GM12864 (cell line): Measurements from ENCODE around the gene DUSP14.

Experiments used
- DNase-seq: peaks from one replicate; pipeline ENCODE4 v3.0.0-alpha.2; 2011; ENCODE audit warnings: low read depth
- H3K4me3 ChIP-seq: 2 replicates; pipeline ENCODE4 v1.5.1; 2011; ENCODE audit warnings: mild to moderate bottlenecking, low read depth, low read length, control low read depth
- TF ChIP-seq, protein P1 (sequence below): IDR thresholded peaks from 2 replicates; pipeline ENCODE4 v1.5.1; 2011; ENCODE audit warnings: low read depth, mild to moderate bottlenecking, moderate library complexity, low read length, control low read depth, inconsistent platforms; ENCODE audit errors: missing control alignments

The DUSP14 gene

DNA sequence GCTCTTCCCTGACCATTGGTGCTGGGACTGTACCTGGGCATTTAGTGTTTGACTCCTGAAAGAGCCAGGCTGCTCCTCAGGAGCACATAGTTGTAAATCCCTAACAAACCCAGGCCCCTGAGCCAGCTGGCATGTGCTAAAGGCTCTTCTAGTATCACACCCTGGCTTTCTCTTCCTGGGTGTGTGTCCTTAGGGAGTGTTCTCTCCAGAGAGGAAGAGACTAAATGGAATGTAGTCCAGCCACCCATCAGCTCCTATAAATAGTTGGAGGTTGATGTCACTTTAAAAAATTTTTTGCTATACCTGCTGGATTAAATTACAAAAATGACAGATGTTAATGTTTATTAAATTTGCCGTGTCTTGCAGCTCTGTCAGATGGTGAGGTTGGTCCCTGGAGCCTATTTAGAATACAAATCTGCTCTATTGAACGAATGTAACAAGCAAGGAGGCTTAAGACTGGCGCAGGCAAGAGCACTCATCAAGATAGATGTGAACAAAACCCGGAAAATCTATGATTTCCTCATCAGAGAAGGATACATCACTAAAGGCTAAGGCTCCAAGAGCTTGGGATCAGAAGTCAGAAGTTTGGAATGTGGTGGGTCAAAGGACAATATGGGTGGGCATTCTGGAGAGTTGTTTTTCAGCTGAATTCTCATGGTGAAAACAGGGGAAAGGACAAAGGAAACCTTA is 13.1 kb upstream of the DUSP14 start:
- TF ChIP-seq, protein P1, sequence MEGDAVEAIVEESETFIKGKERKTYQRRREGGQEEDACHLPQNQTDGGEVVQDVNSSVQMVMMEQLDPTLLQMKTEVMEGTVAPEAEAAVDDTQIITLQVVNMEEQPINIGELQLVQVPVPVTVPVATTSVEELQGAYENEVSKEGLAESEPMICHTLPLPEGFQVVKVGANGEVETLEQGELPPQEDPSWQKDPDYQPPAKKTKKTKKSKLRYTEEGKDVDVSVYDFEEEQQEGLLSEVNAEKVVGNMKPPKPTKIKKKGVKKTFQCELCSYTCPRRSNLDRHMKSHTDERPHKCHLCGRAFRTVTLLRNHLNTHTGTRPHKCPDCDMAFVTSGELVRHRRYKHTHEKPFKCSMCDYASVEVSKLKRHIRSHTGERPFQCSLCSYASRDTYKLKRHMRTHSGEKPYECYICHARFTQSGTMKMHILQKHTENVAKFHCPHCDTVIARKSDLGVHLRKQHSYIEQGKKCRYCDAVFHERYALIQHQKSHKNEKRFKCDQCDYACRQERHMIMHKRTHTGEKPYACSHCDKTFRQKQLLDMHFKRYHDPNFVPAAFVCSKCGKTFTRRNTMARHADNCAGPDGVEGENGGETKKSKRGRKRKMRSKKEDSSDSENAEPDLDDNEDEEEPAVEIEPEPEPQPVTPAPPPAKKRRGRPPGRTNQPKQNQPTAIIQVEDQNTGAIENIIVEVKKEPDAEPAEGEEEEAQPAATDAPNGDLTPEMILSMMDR = no peak

DNA sequence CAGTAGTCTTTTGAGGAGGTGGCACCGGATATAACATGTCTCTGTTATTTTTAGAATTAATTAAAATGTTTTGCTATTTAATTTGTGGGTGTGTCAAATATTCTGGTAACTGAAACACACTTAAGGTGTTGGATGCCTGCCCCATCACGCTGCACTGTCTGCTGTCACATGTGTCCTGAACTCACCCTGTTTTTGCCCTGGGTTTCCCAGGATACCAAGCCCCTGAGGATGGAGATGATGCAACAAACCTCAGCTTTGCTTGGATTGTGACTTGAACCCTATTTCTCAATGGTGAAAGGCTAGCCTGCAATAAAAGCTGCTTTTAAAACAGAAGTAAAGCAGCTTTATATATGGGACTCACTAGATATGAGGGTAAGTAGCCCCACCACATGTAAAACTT is 11.5 kb upstream of the DUSP14 start:
- TF ChIP-seq, protein P1 = no peak
- DNase-seq = no peak
- H3K4me3 ChIP-seq = no peak overlapping the region

More for the DNA sequence above, 13.1 kb upstream of the DUSP14 start:
- no peak overlapping the region for H3K4me3 ChIP-seq
- DNase-seq = no peak

DNA sequence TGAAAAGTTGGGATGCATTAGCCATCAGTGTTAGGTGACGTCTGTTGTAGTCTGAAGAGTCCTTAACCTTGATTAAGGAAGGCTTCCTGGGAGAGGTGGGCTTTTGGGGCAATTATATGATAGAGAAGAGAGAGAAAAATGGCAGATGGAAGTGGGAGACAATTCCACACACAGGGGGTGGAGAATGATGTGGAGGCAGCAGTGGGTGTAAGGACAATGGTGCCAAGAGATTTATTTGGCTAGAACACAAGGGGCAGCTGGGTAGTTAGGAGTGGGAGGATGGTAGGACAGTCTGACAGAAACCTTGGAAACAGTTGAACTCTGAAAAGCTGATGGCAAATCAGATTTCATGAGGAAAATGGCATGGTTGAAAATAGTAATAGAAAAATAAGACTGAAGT is 10.7 kb upstream of the DUSP14 start:
- no peak for DNase-seq
- TF ChIP-seq, protein P1 = no peak
- H3K4me3 ChIP-seq = no peak overlapping the region

DNA sequence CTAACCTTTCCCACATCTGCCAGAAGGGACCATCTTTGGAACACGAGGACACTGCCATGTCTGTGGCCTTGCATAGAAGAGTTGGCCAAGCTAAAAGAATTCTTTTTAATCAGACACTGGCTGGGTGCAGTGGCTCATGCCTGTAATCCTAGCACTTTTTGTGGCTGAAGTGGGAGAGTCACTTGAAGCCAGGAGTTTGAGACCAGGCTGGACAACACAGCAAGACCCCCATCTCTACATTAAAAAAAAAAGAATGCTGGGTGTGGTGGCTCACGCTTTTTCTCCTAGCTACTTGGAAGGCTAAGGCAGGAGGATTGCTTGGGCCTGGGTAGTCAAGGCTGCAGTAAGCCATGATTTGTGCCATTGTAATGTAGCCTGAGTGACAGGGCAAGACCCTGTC is 9.3 kb upstream of the DUSP14 start:
- no peak for DNase-seq
- TF ChIP-seq, protein P1 = no peak
- H3K4me3 ChIP-seq = no peak overlapping the region

DNA sequence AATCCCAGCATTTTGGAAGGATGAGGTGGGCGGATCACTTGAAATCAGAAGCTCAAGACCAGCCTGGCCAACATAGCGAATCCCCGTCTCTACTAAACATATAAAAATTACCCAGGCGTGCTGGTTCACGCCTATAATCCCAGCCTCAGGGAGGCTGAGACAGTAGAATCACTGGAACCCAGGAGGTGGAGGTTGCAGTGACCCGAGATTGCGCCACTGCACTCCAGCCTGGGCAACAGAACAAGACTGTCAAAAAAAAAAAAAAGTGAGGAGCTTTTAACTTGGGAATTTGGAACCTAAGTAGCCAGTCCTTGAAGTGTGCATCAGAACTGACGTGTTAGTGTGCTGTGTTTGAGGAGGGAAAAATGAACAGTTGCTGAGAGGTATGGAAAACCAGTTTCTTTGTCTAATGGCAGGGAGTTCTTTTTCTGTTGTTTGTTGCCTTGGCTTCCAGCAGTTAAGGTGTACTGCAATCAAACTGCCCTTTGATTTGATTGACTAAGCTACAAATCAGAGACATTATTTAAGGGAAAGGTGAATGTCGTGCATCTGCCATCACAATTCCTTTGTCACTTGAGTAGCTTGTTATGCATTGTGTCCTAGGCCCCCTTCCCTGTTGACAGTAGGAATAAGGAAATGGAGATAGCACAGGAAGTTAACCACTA is 8.6 kb upstream of the DUSP14 start:
- H3K4me3 ChIP-seq = no peak overlapping the region
- DNase-seq = no peak
- TF ChIP-seq, protein P1 = no peak

DNA sequence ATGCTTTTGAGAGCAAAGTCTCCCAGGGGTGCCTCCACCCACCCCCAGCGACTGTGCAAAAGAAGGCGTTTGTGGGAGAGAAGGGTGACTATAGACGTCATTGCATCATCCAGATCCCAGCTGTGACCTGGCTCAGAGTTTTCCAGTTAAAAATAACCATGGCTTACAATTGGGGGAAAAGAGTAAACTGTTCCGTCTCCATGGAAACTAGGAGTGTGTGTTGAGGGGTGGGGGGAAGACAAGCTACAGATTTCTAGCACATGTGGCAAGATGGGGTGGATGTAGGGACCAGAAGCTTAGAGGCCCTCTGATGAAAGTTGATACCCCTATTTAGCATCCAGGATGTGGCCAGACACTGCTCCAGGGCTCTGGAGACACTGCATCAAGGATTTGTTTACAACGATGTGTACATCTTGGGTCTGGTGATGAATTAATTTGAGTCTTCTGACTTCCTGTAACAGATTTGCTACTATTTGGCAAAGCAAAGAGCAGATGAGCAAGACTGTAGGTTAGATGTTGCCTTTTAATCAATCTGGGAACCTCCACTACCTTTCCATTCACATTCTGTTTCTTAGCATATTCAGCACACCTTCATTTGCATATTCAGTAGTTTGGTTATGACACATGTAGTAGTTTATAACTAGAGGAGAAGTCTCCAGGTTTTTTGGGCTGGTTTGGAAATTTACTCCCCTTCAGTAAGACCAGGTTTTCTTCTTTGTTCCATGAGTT is 6.2 kb upstream of the DUSP14 start:
- TF ChIP-seq, protein P1 = no peak
- H3K4me3 ChIP-seq = no peak overlapping the region
- no peak for DNase-seq
